ENCODE measurements around the gene SGCD. TPM values are rescaled to one million over a fixed set of nuclear protein-coding genes. Genes with fewer than 3 reads are reported as not detected.

SGCD gene
- total RNA-seq, 1 experiment from 2014 or later, result not detected

- no peak overlapping the region for H3K4me3 ChIP-seq
- H3K36me3 ChIP-seq, result no peaks in the 10 kb centered on the region
- H3K9me3 ChIP-seq (replicated peaks), result no peaks in the 10 kb centered on the region; the same call in 1 of the 2 replicates
- DNase-seq (ENCODE audit: low read depth in 1 of 2, low spot score in 2 of 2), result no peak
- no peak overlapping the region for H3K27ac ChIP-seq
- no peaks in the 10 kb centered on the region for H3K27me3 ChIP-seq (replicated peaks)
- H3K4me1 ChIP-seq (replicated peaks), result no peaks in the 10 kb centered on the region
Observed at GRCh38 chr5:156783092-156783491, 456.1 kb downstream of the SGCD start.

GRCh38 chr5:156794687-156795086 is 467.7 kb downstream of the SGCD start:
- no peaks in the 10 kb centered on the region for H3K27me3 ChIP-seq (replicated peaks)
- no peak for DNase-seq (ENCODE audit: low read depth in 1 of 2, low spot score in 2 of 2)

GRCh38 chr5:156798201-156798600 is 471.2 kb downstream of the SGCD start:
- Histone ChIP-seq H3K4me1 (replicated peaks) (no peaks in the 10 kb centered on the region), H3K9me3 (replicated peaks) (no peaks in the 10 kb centered on the region), H3K36me3 (no peaks in the 10 kb centered on the region), H3K27me3 (replicated peaks) (no peaks in the 10 kb centered on the region), H3K27ac (no peak overlapping the region), H3K4me3 (no peak overlapping the region)
- DNase-seq (ENCODE audit: low read depth in 1 of 2, low spot score in 2 of 2), result no peak

More at GRCh38 chr5:156794687-156795086, 467.7 kb downstream of the SGCD start:
- H3K36me3 ChIP-seq, result no peaks in the 10 kb centered on the region
- no peaks in the 10 kb centered on the region for H3K4me1 ChIP-seq (replicated peaks)
- H3K4me3 ChIP-seq, result no peak overlapping the region
- no peak overlapping the region for H3K27ac ChIP-seq
- H3K9me3 ChIP-seq (replicated peaks), result no peaks in the 10 kb centered on the region

- H3K9me3 ChIP-seq (replicated peaks), result no peaks in the 10 kb centered on the region
- H3K27me3 ChIP-seq (replicated peaks), result no peaks in the 10 kb centered on the region
- no peak for DNase-seq (ENCODE audit: low read depth in 1 of 2, low spot score in 2 of 2)
- H3K4me1 ChIP-seq (replicated peaks), result no peaks in the 10 kb centered on the region
- no peak overlapping the region for H3K4me3 ChIP-seq
- no peak overlapping the region for H3K27ac ChIP-seq
- H3K36me3 ChIP-seq, result no peaks in the 10 kb centered on the region
Observed at GRCh38 chr5:156799171-156799570, 472.2 kb downstream of the SGCD start.

- no peak for DNase-seq (ENCODE audit: low read depth in 1 of 2, low spot score in 2 of 2)
- no peaks in the 10 kb centered on the region for H3K36me3 ChIP-seq
- no peak overlapping the region for H3K27ac ChIP-seq
Observed at GRCh38 chr5:156800929-156801328, 474.0 kb downstream of the SGCD start.

GRCh38 chr5:156802501-156802900 is 475.5 kb downstream of the SGCD start:
- no peak overlapping the region for H3K4me3 ChIP-seq
- no peaks in the 10 kb centered on the region for H3K36me3 ChIP-seq
- H3K9me3 ChIP-seq (replicated peaks), result no peaks in the 10 kb centered on the region
- H3K27ac ChIP-seq, result no peak overlapping the region
- no peaks in the 10 kb centered on the region for H3K27me3 ChIP-seq (replicated peaks)
- no peaks in the 10 kb centered on the region for H3K4me1 ChIP-seq (replicated peaks)
- DNase-seq (ENCODE audit: low read depth in 1 of 2, low spot score in 2 of 2), result no peak

More at GRCh38 chr5:156800929-156801328, 474.0 kb downstream of the SGCD start:
- Histone ChIP-seq H3K4me3 (no peak overlapping the region), H3K4me1 (replicated peaks) (no peaks in the 10 kb centered on the region), H3K9me3 (replicated peaks) (no peaks in the 10 kb centered on the region), H3K27me3 (replicated peaks) (no peaks in the 10 kb centered on the region)

- no peak for DNase-seq (ENCODE audit: low read depth in 1 of 2, low spot score in 2 of 2)
- H3K36me3 ChIP-seq, result no peaks in the 10 kb centered on the region
- no peaks in the 10 kb centered on the region for H3K27me3 ChIP-seq (replicated peaks)
- no peaks in the 10 kb centered on the region for H3K4me1 ChIP-seq (replicated peaks)
- no peaks in the 10 kb centered on the region for H3K9me3 ChIP-seq (replicated peaks)
- H3K27ac ChIP-seq, result no peak overlapping the region
- H3K4me3 ChIP-seq, result no peak overlapping the region
Observed at GRCh38 chr5:156803404-156803803, 476.4 kb downstream of the SGCD start.

- no peaks in the 10 kb centered on the region for H3K9me3 ChIP-seq (replicated peaks)
- no peak for DNase-seq (ENCODE audit: low read depth in 1 of 2, low spot score in 2 of 2)
- H3K27me3 ChIP-seq (replicated peaks), result no peaks in the 10 kb centered on the region
- no peaks in the 10 kb centered on the region for H3K4me1 ChIP-seq (replicated peaks)
- H3K36me3 ChIP-seq, result no peaks in the 10 kb centered on the region
- no peak overlapping the region for H3K4me3 ChIP-seq
- H3K27ac ChIP-seq, result no peak overlapping the region
Observed at GRCh38 chr5:156812959-156813358, 486.0 kb downstream of the SGCD start.

GRCh38 chr5:156815988-156816599 is 489.1 kb downstream of the SGCD start:
- Histone ChIP-seq H3K27ac (no peak overlapping the region), H3K4me3 (no peak overlapping the region), H3K9me3 (replicated peaks) (no peaks in the 10 kb centered on the region), H3K4me1 (replicated peaks) (no peaks in the 10 kb centered on the region), H3K27me3 (replicated peaks) (no peaks in the 10 kb centered on the region), H3K36me3 (no peaks in the 10 kb centered on the region)
- DNase-seq (ENCODE audit: low read depth in 1 of 2, low spot score in 2 of 2), result peak in 1 of 2 experiments; percentile 15
